WERI-Rb-1 (cell line): ENCODE results near the gene SLC52A3.

Experiments
- DNase-seq: peaks from one replicate; pipeline ENCODE4 v3.0.0-alpha.2; 2020
- H3K27ac ChIP-seq: fragments of 250-450 bp; sonication (Bioruptor Pico); 2 replicates; pipeline ENCODE4 v1.5.1; 2020; ENCODE audit warnings: mild to moderate bottlenecking, moderate library complexity
- H3K27me3 ChIP-seq: fragments of 250-450 bp; sonication (Bioruptor Pico); 2 replicates; pipeline ENCODE4 v1.5.1; 2021; ENCODE audit warnings: mild to moderate bottlenecking, low read depth, moderate library complexity; ENCODE audit not compliant: insufficient read depth, severe bottlenecking
- H3K36me3 ChIP-seq: fragments of 250-450 bp; sonication (Bioruptor Pico); 2 replicates; pipeline ENCODE4 v1.5.1; 2020; ENCODE audit warnings: mild to moderate bottlenecking, moderate library complexity
- H3K4me3 ChIP-seq: 2 replicates; pipeline ENCODE4 v1.5.1; 2011; ENCODE audit warnings: low read depth, mild to moderate bottlenecking, control low read depth, low read length
- H3K9me3 ChIP-seq: fragments of 250-450 bp; sonication (Bioruptor Pico); 2 replicates; pipeline ENCODE4 v1.5.1; 2021; ENCODE audit warnings: mild to moderate bottlenecking, moderate library complexity; ENCODE audit not compliant: severe bottlenecking
- TF ChIP-seq, protein P1 (sequence below): IDR thresholded peaks from 2 replicates; pipeline ENCODE4 v1.5.1; 2011; ENCODE audit warnings: low read depth, mild to moderate bottlenecking, control low read depth, inconsistent platforms, low read length

The SLC52A3 gene

GRCh38 chr20:761418-762381 is 6.6 kb downstream of the SLC52A3 start:
- DNase-seq, result no peak
- Histone ChIP-seq H3K27me3 (peaks cover 16% of the 10 kb centered on the region), H3K27ac (no peak overlapping the region), H3K36me3 (no peaks in the 10 kb centered on the region), H3K4me3 (no peak overlapping the region), H3K9me3 (no peaks in the 10 kb centered on the region)
- TF ChIP-seq, protein P1, sequence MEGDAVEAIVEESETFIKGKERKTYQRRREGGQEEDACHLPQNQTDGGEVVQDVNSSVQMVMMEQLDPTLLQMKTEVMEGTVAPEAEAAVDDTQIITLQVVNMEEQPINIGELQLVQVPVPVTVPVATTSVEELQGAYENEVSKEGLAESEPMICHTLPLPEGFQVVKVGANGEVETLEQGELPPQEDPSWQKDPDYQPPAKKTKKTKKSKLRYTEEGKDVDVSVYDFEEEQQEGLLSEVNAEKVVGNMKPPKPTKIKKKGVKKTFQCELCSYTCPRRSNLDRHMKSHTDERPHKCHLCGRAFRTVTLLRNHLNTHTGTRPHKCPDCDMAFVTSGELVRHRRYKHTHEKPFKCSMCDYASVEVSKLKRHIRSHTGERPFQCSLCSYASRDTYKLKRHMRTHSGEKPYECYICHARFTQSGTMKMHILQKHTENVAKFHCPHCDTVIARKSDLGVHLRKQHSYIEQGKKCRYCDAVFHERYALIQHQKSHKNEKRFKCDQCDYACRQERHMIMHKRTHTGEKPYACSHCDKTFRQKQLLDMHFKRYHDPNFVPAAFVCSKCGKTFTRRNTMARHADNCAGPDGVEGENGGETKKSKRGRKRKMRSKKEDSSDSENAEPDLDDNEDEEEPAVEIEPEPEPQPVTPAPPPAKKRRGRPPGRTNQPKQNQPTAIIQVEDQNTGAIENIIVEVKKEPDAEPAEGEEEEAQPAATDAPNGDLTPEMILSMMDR, result no peak

GRCh38 chr20:760751-761417 is 7.4 kb downstream of the SLC52A3 start:
- TF ChIP-seq, protein P1, result peak; percentile 97
- no peaks in the 10 kb centered on the region for H3K9me3 ChIP-seq
- peak; percentile 72 for DNase-seq
- no peak overlapping the region for H3K27ac ChIP-seq
- no peaks in the 10 kb centered on the region for H3K36me3 ChIP-seq
- H3K4me3 ChIP-seq, result peak overlapping the region; percentile 17; the same call in 1 of the 2 replicates
- H3K27me3 ChIP-seq, result peaks cover 16% of the 10 kb centered on the region

DNA sequence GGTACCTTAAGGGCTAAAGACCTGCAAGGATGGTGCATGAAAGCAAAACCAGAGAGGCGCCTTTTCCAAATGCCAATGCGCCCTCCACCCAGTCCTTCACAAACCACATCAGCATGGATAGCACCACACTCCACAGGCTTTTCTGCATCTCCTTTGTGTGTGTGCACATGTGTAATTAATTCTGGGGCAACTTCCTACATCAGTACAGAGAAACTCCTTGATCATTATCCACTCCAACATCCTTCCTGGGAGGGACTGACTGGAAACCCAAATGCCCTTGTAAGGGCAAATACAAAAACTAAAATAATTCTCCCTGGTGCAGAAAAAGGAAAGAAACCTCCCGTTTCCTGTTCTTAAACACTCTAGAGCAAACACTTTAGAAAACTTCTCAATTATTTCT is 10.8 kb downstream of the SLC52A3 start:
- TF ChIP-seq, protein P1, result no peak
- H3K9me3 ChIP-seq, result no peaks in the 10 kb centered on the region
- H3K27me3 ChIP-seq, result peaks cover 16% of the 10 kb centered on the region
- H3K4me3 ChIP-seq, result no peak overlapping the region
- H3K27ac ChIP-seq, result no peak overlapping the region
- H3K36me3 ChIP-seq, result no peaks in the 10 kb centered on the region
- DNase-seq, result no peak

- Histone ChIP-seq H3K9me3 (no peaks in the 10 kb centered on the region), H3K36me3 (no peaks in the 10 kb centered on the region), H3K27ac (no peak overlapping the region), H3K4me3 (no peak overlapping the region), H3K27me3 (peaks cover 16% of the 10 kb centered on the region)
- TF ChIP-seq, protein P1, result no peak
- no peak for DNase-seq
These were observed 12.4 kb downstream of the SLC52A3 start for GRCh38 chr20:755941-756340.

- Histone ChIP-seq H3K9me3 (no peaks in the 10 kb centered on the region), H3K27ac (no peak overlapping the region), H3K36me3 (no peaks in the 10 kb centered on the region), H3K27me3 (peaks cover 16% of the 10 kb centered on the region), H3K4me3 (no peak overlapping the region)
- TF ChIP-seq, protein P1, result no peak
- no peak for DNase-seq
These were observed 13.4 kb downstream of the SLC52A3 start for GRCh38 chr20:754904-755303.
